HCT116 (cell line): ENCODE measurements around the gene GMPPA. TPM values are rescaled to one million over a fixed set of nuclear protein-coding genes. Genes with fewer than 3 reads are reported as not detected.

Experiments
- ATAC-seq: fragments of 200-7000 bp; cut with Tn5 transposase; 2 replicates; pipeline ENCODE4 v1.9.1; 2020; ENCODE audit warnings: mild to moderate bottlenecking, moderate library complexity
- BruUV-seq: library from RNA; stranded (reverse); fragments of 400-500 nt; replicated peaks from 2 replicates; lab custom pipeline; 2021; lab: Mats Ljungman, UMichigan
- CTCF ChIA-PET: fragments of 300-600 bp; sonication (Branson Sonifier 250); formaldehyde crosslinking; loops from one replicate; lab custom pipeline; 2021; ENCODE audit warnings: antibody characterized with exemption; lab: Charles Lee
- POLR2A ChIA-PET: fragments of 300-600, 350-600 bp; sonication (Branson Sonifier 250); formaldehyde crosslinking; loops from one replicate; lab custom pipeline; 2021; ENCODE audit warnings: antibody characterized with exemption; lab: Charles Lee
- RAD21 ChIA-PET, 2 experiments: fragments of 300-600 bp; sonication (Branson Sonifier 250); formaldehyde crosslinking; loops; one replicate each; lab custom pipeline; 2023; ENCODE audit warnings: low total read pairs in 2 of 2; ENCODE audit not compliant: uncharacterized antibody in 2 of 2, unreplicated experiment in 2 of 2, low non-redundant PET in 1 of 2; lab: Charles Lee
- DNase-seq: peaks from one replicate; pipeline ENCODE4 v3.0.0-alpha.2; 2010; ENCODE audit warnings: low read depth, low spot score
- H2AFZ ChIP-seq: fragments of 200-600 bp; shearing (Covaris generic), sonication (generic); 2 replicates; pipeline ENCODE4 v1.6.1; 2017; ENCODE audit warnings: low read depth, mixed run types, mixed read lengths, antibody characterized with exemption, low read length; ENCODE audit not compliant: poor library complexity, severe bottlenecking
- H3K27ac ChIP-seq: 2 replicates; pipeline ENCODE4 v1.5.1; 2012; ENCODE audit warnings: low read depth, low read length
- H3K27me3 ChIP-seq: fragments of 200-600 bp; sonication (generic); 2 replicates; pipeline ENCODE4 v1.6.1; 2016; ENCODE audit warnings: mixed run types, low read length, mixed read lengths; ENCODE audit not compliant: insufficient read depth
- H3K36me3 ChIP-seq, 2 experiments: fragments of 200-500 bp in 1 of 2; fragments of 200-600 bp in 1 of 2; sonication (Bioruptor generic) in 1 of 2; sonication (generic) in 1 of 2; 2 replicates each; pipeline versions ENCODE4 v1.5.1 to v1.6.1; 2014 to 2016; ENCODE audit warnings: low read length in 2 of 2, inconsistent platforms in 1 of 2, mixed read lengths in 1 of 2, mixed run types in 1 of 2; ENCODE audit not compliant: insufficient read depth in 2 of 2, control insufficient read depth in 1 of 2
- H3K4me1 ChIP-seq, 2 experiments: fragments of 200-600 bp in 1 of 2; sonication (generic) in 1 of 2; 2 replicates each; pipeline versions ENCODE4 v1.5.1 to v1.6.1; 2012 to 2017; ENCODE audit warnings: low read length in 2 of 2, inconsistent platforms in 1 of 2, mild to moderate bottlenecking in 1 of 2, mixed read lengths in 1 of 2, mixed run types in 1 of 2, moderate library complexity in 1 of 2; ENCODE audit not compliant: insufficient read depth in 2 of 2, control insufficient read depth in 1 of 2
- H3K4me2 ChIP-seq: fragments of 200-600 bp; sonication (generic); 2 replicates; pipeline ENCODE4 v1.6.1; 2017; ENCODE audit warnings: mixed run types, low read length, mixed read lengths
- H3K4me3 ChIP-seq, 2 experiments: fragments of 200-600 bp in 1 of 2; sonication (generic) in 1 of 2; replicated peaks in 1 of 2; 2 replicates each; pipeline ENCODE4 v1.5.1; 2011 to 2016; ENCODE audit warnings: low read length in 2 of 2, control low read depth in 1 of 2, low read depth in 1 of 2, mild to moderate bottlenecking in 1 of 2, mixed read lengths in 1 of 2, mixed run types in 1 of 2
- H3K79me2 ChIP-seq: fragments of 200-600 bp; sonication (generic); 2 replicates; pipeline ENCODE4 v1.6.1; 2017; ENCODE audit warnings: mild to moderate bottlenecking, mixed run types, low read length, moderate library complexity, mixed read lengths; ENCODE audit not compliant: insufficient read depth
- H3K9ac ChIP-seq: fragments of 200-600 bp; sonication (generic); 2 replicates; pipeline ENCODE4 v1.6.1; 2016; ENCODE audit warnings: low read length, mixed read lengths
- H3K9me2 ChIP-seq: fragments of 200-600 bp; sonication (generic), shearing (Covaris generic); 2 replicates; pipeline ENCODE4 v1.6.1; 2017; ENCODE audit warnings: mixed run types, mild to moderate bottlenecking, moderate library complexity; ENCODE audit not compliant: insufficient read depth
- H3K9me3 ChIP-seq, 2 experiments: fragments of 200-500 bp in 1 of 2; fragments of 200-600 bp in 1 of 2; sonication (Bioruptor generic) in 1 of 2; sonication (generic) in 1 of 2; 2 replicates each; pipeline ENCODE4 v1.6.1; 2014 to 2017; ENCODE audit warnings: low read length in 2 of 2, mixed read lengths in 2 of 2, inconsistent platforms in 1 of 2, low read depth in 1 of 2, mild to moderate bottlenecking in 1 of 2, mixed run types in 1 of 2, moderate library complexity in 1 of 2; ENCODE audit not compliant: control insufficient read depth in 1 of 2, insufficient read depth in 1 of 2
- H4K20me1 ChIP-seq: fragments of 200-600 bp; sonication (generic), shearing (Covaris generic); 2 replicates; pipeline ENCODE4 v1.6.1; 2017; ENCODE audit warnings: mixed run types, mild to moderate bottlenecking, moderate library complexity; ENCODE audit not compliant: insufficient read depth
- CBX3 ChIP-seq: IDR thresholded peaks from 2 replicates; pipeline ENCODE4 v1.6.1; 2012; ENCODE audit warnings: low read depth
- EGR1 ChIP-seq: IDR thresholded peaks from 2 replicates; pipeline ENCODE4 v1.6.1; 2012; ENCODE audit warnings: low read depth
- ELF1 ChIP-seq: IDR thresholded peaks from 2 replicates; pipeline ENCODE4 v1.6.1; 2012; ENCODE audit warnings: low read depth, borderline replicate concordance
- EZH2 ChIP-seq: fragments of 200-600 bp; sonication (generic); IDR thresholded peaks from 2 replicates; pipeline ENCODE4 v1.6.1; 2017; ENCODE audit warnings: antibody characterized with exemption, mixed run types
- EZH2phosphoT487 ChIP-seq: fragments of 200-600 bp; IDR thresholded peaks from 2 replicates; pipeline ENCODE4 v1.6.1; 2018; ENCODE audit warnings: antibody characterized with exemption, borderline replicate concordance
- JUND ChIP-seq: IDR thresholded peaks from 2 replicates; pipeline ENCODE4 v1.6.1; 2012
- POLR2A ChIP-seq: IDR thresholded peaks from 2 replicates; pipeline ENCODE4 v1.7.0; 2011; ENCODE audit warnings: borderline replicate concordance; ENCODE audit not compliant: insufficient read depth, insufficient read length; ENCODE audit errors: extremely low read depth
- SRF ChIP-seq: IDR thresholded peaks from 2 replicates; pipeline ENCODE4 v1.6.1; 2012; ENCODE audit warnings: low read depth
- TCF7L2 ChIP-seq: IDR thresholded peaks from 2 replicates; pipeline ENCODE4 v1.7.0; 2011; ENCODE audit warnings: borderline replicate concordance, inconsistent platforms; ENCODE audit not compliant: insufficient read depth, insufficient read length; ENCODE audit errors: extremely low read depth
- YY1 ChIP-seq: IDR thresholded peaks from 2 replicates; pipeline ENCODE4 v1.6.1; 2011; ENCODE audit warnings: low read length, low read depth, moderate library complexity, mild to moderate bottlenecking; ENCODE audit not compliant: insufficient replicate concordance; ENCODE audit errors: extremely low read depth
- ZNF274 ChIP-seq: fragments of 200-500 bp; sonication (Bioruptor generic); IDR thresholded peaks from 2 replicates; pipeline ENCODE4 v1.6.1; 2014; ENCODE audit warnings: mild to moderate bottlenecking, low read depth, low read length, inconsistent platforms
- intact Hi-C: fragments of 100-400 bp; cut with micrococcal nuclease; formaldehyde crosslinking; loops from 2 replicates; pipeline ENCODE4 v1.10.0; 2022
- total RNA-seq: library from RNA; stranded (reverse); gene quantifications from one replicate; pipeline ENCODE4 v1.2.1, GENCODE V29; 2021; ENCODE audit not compliant: unreplicated experiment
- TF ChIP-seq, protein P1 (sequence below): IDR thresholded peaks from 2 replicates; pipeline ENCODE4 v1.6.1; 2012
- TF ChIP-seq, protein P2 (sequence below): IDR thresholded peaks from 2 replicates; pipeline ENCODE4 v1.6.1; 2012
- TF ChIP-seq, protein P3 (sequence below): IDR thresholded peaks from 2 replicates; pipeline ENCODE4 v1.6.1; 2011; ENCODE audit warnings: mild to moderate bottlenecking, low read length, moderate library complexity; ENCODE audit not compliant: insufficient replicate concordance; ENCODE audit errors: extremely low read depth

Gene GMPPA
- total RNA-seq, 1 experiment from 2014 or later: 71.8 TPM

- H3K9ac ChIP-seq: no peak overlapping the region
- DNase-seq (no peak), ATAC-seq (no peak)
- no peak overlapping the region for H3K4me3 ChIP-seq
- intact Hi-C loops: no loop called here
- H3K36me3 ChIP-seq: no peaks in the 10 kb centered on the region
- POLR2A ChIA-PET: no interaction called here
- no peaks in the 10 kb centered on the region for H3K9me3 ChIP-seq
- H4K20me1 ChIP-seq: no peaks in the 10 kb centered on the region
- CTCF ChIA-PET: no interaction called here
- H2AFZ ChIP-seq: no peak overlapping the region
- peaks cover 8% of the 10 kb centered on the region; the same call in 1 of the 2 replicates for H3K79me2 ChIP-seq
- TF ChIP-seq, protein P1, sequence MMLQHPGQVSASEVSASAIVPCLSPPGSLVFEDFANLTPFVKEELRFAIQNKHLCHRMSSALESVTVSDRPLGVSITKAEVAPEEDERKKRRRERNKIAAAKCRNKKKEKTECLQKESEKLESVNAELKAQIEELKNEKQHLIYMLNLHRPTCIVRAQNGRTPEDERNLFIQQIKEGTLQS: no peak
- no peak for TF ChIP-seq JUND
- no peak for TF ChIP-seq EZH2phosphoT487
- no peak for TF ChIP-seq TCF7L2
- no peak for TF ChIP-seq EGR1
- TF ChIP-seq SRF: no peak
- TF ChIP-seq, protein P2, sequence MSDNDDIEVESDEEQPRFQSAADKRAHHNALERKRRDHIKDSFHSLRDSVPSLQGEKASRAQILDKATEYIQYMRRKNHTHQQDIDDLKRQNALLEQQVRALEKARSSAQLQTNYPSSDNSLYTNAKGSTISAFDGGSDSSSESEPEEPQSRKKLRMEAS: no peak
- no peak for TF ChIP-seq YY1
- TF ChIP-seq CBX3: no peak
- TF ChIP-seq, protein P3, sequence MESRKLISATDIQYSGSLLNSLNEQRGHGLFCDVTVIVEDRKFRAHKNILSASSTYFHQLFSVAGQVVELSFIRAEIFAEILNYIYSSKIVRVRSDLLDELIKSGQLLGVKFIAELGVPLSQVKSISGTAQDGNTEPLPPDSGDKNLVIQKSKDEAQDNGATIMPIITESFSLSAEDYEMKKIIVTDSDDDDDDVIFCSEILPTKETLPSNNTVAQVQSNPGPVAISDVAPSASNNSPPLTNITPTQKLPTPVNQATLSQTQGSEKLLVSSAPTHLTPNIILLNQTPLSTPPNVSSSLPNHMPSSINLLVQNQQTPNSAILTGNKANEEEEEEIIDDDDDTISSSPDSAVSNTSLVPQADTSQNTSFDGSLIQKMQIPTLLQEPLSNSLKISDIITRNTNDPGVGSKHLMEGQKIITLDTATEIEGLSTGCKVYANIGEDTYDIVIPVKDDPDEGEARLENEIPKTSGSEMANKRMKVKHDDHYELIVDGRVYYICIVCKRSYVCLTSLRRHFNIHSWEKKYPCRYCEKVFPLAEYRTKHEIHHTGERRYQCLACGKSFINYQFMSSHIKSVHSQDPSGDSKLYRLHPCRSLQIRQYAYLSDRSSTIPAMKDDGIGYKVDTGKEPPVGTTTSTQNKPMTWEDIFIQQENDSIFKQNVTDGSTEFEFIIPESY: no peak
- no peak for TF ChIP-seq ZNF274
- TF ChIP-seq POLR2A: no peak
- no peak for TF ChIP-seq ELF1
- no peak for TF ChIP-seq EZH2
- TF ChIP-seq, all 23 proteins: peak for 0
- no TSS peak for BruUV-seq
- H3K4me1 ChIP-seq: peaks cover 2 to 18% of the 10 kb centered on the region in 2 experiments; a peak in 3 of 4 replicates
- H3K27ac ChIP-seq: no peak overlapping the region
- H3K9me2 ChIP-seq: no peaks in the 10 kb centered on the region
- H3K4me2 ChIP-seq: no peak overlapping the region
- H3K27me3 ChIP-seq: no peaks in the 10 kb centered on the region
- RAD21 ChIA-PET: no interaction called here
Measured at GRCh38 chr2:219555956-219556355, 57.3 kb downstream of the GMPPA start.
